GM23338 (cell line): ENCODE results near the gene TRIM67. TPM values are rescaled to one million over a fixed set of nuclear protein-coding genes. Genes with fewer than 3 reads are reported as not detected.

Experiments
- ATAC-seq: fragments of 200-7000 bp; cut with Tn5 transposase; 3 replicates; pipeline ENCODE4 v1.9.1; 2020
- DNase-seq: peaks from one replicate; pipeline ENCODE4 v3.0.0-alpha.2; 2015; ENCODE audit warnings: low spot score
- H2AFZ ChIP-seq: fragments of 200-600 bp; sonication (generic); 2 replicates; pipeline ENCODE4 v1.8.0; 2016; ENCODE audit warnings: antibody characterized with exemption, mild to moderate bottlenecking, moderate library complexity
- H3F3A ChIP-seq: fragments of 200-600 bp; sonication (generic); replicated peaks from 2 replicates; pipeline ENCODE4 v1.8.0; 2017; ENCODE audit warnings: antibody characterized with exemption, mixed run types, low read depth
- H3K27ac ChIP-seq: fragments of 200-600 bp; sonication (generic); 2 replicates; pipeline ENCODE4 v1.6.1; 2016; ENCODE audit warnings: low read depth
- H3K27me3 ChIP-seq: fragments of 200-600 bp; sonication (generic); 2 replicates; pipeline ENCODE4 v1.8.0; 2016; ENCODE audit warnings: mild to moderate bottlenecking, mixed run types, moderate library complexity; ENCODE audit not compliant: insufficient read depth
- H3K36me3 ChIP-seq: fragments of 200-600 bp; sonication (generic); 2 replicates; pipeline ENCODE4 v1.8.0; 2016; ENCODE audit warnings: mild to moderate bottlenecking; ENCODE audit not compliant: insufficient read depth
- H3K4me1 ChIP-seq: fragments of 200-600 bp; sonication (generic); 2 replicates; pipeline ENCODE4 v1.8.0; 2016; ENCODE audit warnings: mild to moderate bottlenecking, moderate library complexity; ENCODE audit not compliant: insufficient read depth
- H3K4me2 ChIP-seq: fragments of 200-600 bp; sonication (generic); 2 replicates; pipeline ENCODE4 v1.7.1; 2017; ENCODE audit warnings: mixed run types
- H3K4me3 ChIP-seq: fragments of 200-600 bp; sonication (generic); 2 replicates; pipeline ENCODE4 v1.6.1; 2016; ENCODE audit warnings: mixed run types
- H3K79me2 ChIP-seq: fragments of 200-600 bp; sonication (generic); replicated peaks from 2 replicates; pipeline ENCODE4 v1.8.0; 2017; ENCODE audit warnings: mild to moderate bottlenecking; ENCODE audit not compliant: insufficient read depth
- H3K9me2 ChIP-seq: fragments of 200-600 bp; sonication (generic); 2 replicates; pipeline ENCODE4 v1.8.0; 2017; ENCODE audit not compliant: insufficient read depth
- H4K20me1 ChIP-seq: fragments of 200-600 bp; sonication (generic); replicated peaks from 2 replicates; pipeline ENCODE4 v1.8.0; 2017; ENCODE audit warnings: mild to moderate bottlenecking; ENCODE audit not compliant: insufficient read depth
- H3K27ac Mint-ChIP-seq: 2 replicates; pipeline ENCODE4 v1.8.0; 2020; ENCODE audit warnings: inconsistent platforms, mild to moderate bottlenecking, moderate library complexity, mixed read lengths
- H3K27me3 Mint-ChIP-seq: 3 replicates; pipeline ENCODE4 v1.8.0; 2022; ENCODE audit warnings: low read depth, mild to moderate bottlenecking, moderate library complexity, mixed read lengths, inconsistent platforms; ENCODE audit not compliant: insufficient read depth, poor library complexity
- H3K36me3 Mint-ChIP-seq: 3 replicates; pipeline ENCODE4 v1.8.0; 2021; ENCODE audit warnings: low read depth, mild to moderate bottlenecking, inconsistent platforms, moderate library complexity, mixed read lengths
- H3K4me1 Mint-ChIP-seq: 3 replicates; pipeline ENCODE4 v1.8.0; 2020; ENCODE audit warnings: mild to moderate bottlenecking, inconsistent platforms, mixed read lengths
- H3K4me3 Mint-ChIP-seq: 3 replicates; pipeline ENCODE4 v1.8.0; 2021; ENCODE audit warnings: moderate library complexity, mild to moderate bottlenecking, inconsistent platforms, mixed read lengths
- H3K9me3 Mint-ChIP-seq: 3 replicates; pipeline ENCODE4 v1.8.0; 2020; ENCODE audit warnings: moderate library complexity, mild to moderate bottlenecking, inconsistent platforms, mixed read lengths
- CREB1 ChIP-seq: fragments of 250-450 bp; sonication (Bioruptor Pico); IDR thresholded peaks from 2 replicates; pipeline ENCODE4 v1.5.0; 2020; ENCODE audit warnings: low read depth, mild to moderate bottlenecking, moderate library complexity
- ETS1 ChIP-seq: IDR thresholded peaks from 2 replicates; pipeline ENCODE4 v1.6.1; 2016; ENCODE audit warnings: antibody characterized with exemption
- EZH2 ChIP-seq: fragments of 200-600 bp; sonication (generic); IDR thresholded peaks from one replicate; pipeline ENCODE4 v1.8.0; 2017; ENCODE audit warnings: antibody characterized with exemption, mild to moderate bottlenecking, low read depth; ENCODE audit not compliant: unreplicated experiment
- EZH2phosphoT487 ChIP-seq: fragments of 200-600 bp; sonication (generic); IDR thresholded peaks from one replicate; pipeline ENCODE4 v1.8.1; 2018; ENCODE audit warnings: antibody characterized with exemption; ENCODE audit not compliant: unreplicated experiment
- JUNB ChIP-seq: IDR thresholded peaks from one replicate; pipeline ENCODE4 v1.6.1; 2016; ENCODE audit warnings: antibody characterized with exemption; ENCODE audit not compliant: unreplicated experiment
- NANOG ChIP-seq: IDR thresholded peaks from 2 replicates; pipeline ENCODE4 v1.6.1; 2016; ENCODE audit warnings: antibody characterized with exemption, borderline replicate concordance
- POLR2AphosphoS5 ChIP-seq: IDR thresholded peaks from 2 replicates; pipeline ENCODE4 v1.6.1; 2016; ENCODE audit warnings: antibody characterized with exemption, low read depth
- REST ChIP-seq: IDR thresholded peaks from one replicate; pipeline ENCODE4 v1.6.1; 2018; ENCODE audit warnings: antibody characterized with exemption; ENCODE audit not compliant: unreplicated experiment
- STAT1 ChIP-seq: IDR thresholded peaks from one replicate; pipeline ENCODE4 v1.6.1; 2016; ENCODE audit warnings: antibody characterized with exemption; ENCODE audit not compliant: unreplicated experiment
- ZNF331 ChIP-seq: fragments of 250-450 bp; sonication (Bioruptor Pico); IDR thresholded peaks from 2 replicates; pipeline ENCODE4 v1.5.0; 2020; ENCODE audit warnings: low read depth, mild to moderate bottlenecking, moderate library complexity
- ZNF462 ChIP-seq: fragments of 250-450 bp; sonication (Bioruptor Pico); IDR thresholded peaks from 2 replicates; pipeline ENCODE4 v1.5.0; 2020; ENCODE audit warnings: mild to moderate bottlenecking, moderate library complexity
- polyA plus RNA-seq: library from polyadenylated mRNA; unstranded; fragments of >200 nt; fragmentation: Nextera tagmentation; extraction: Ambion mirVana; gene quantifications from 2 replicates; pipeline ENCODE4 v1.2.1, GENCODE V29; 2016
- total RNA-seq: library from RNA; depleted of rRNA; stranded (reverse); fragments of >200 nt; shearing (Covaris generic); gene quantifications from 2 replicates; pipeline ENCODE4 v1.2.3, GENCODE V29; 2014

The TRIM67 gene
- total and polyA plus RNA-seq, 2 experiments from 2014 or later: 0.03 TPM; not detected in 1

GRCh38 chr1:231165371-231165770, 3.5 kb downstream of the TRIM67 start:
- H3K27me3 ChIP-seq: peaks cover 71% of the 10 kb centered on the region

More at GRCh38 chr1:231165371-231165770, 3.5 kb downstream of the TRIM67 start:
- H3K4me1 Mint-ChIP-seq: no peaks in the 10 kb centered on the region
- no peak for TF ChIP-seq NANOG
- no peak for TF ChIP-seq JUNB
- TF ChIP-seq REST: no peak
- no peak for TF ChIP-seq POLR2AphosphoS5
- TF ChIP-seq ZNF462: no peak
- no peak for TF ChIP-seq ZNF331 (CRISPR knock-in tag)
- no peak for TF ChIP-seq ETS1
- TF ChIP-seq EZH2: no peak
- no peak for TF ChIP-seq STAT1
- no peak for TF ChIP-seq CREB1 (CRISPR knock-in tag)
- TF ChIP-seq EZH2phosphoT487: no peak
- no peak for ATAC-seq
- no peaks in the 10 kb centered on the region for H3K79me2 ChIP-seq
- H3K4me3 Mint-ChIP-seq: no peak overlapping the region
- DNase-seq: no peak
- H3K27me3 Mint-ChIP-seq: peaks cover 53% of the 10 kb centered on the region
- H3K4me3 ChIP-seq: no peak overlapping the region
- H3F3A ChIP-seq: no peaks in the 10 kb centered on the region
- no peak overlapping the region for H3K4me2 ChIP-seq
- no peaks in the 10 kb centered on the region for H3K36me3 Mint-ChIP-seq
- no peak overlapping the region for H2AFZ ChIP-seq
- no peak overlapping the region for H3K27ac Mint-ChIP-seq
- no peaks in the 10 kb centered on the region for H3K9me2 ChIP-seq
- H4K20me1 ChIP-seq: peaks cover 11% of the 10 kb centered on the region; the same call in 1 of the 2 replicates
- no peak overlapping the region for H3K27ac ChIP-seq
- H3K4me1 ChIP-seq: 0 out of 2 replicates have a peak, but pooled peaks cover 6% of the 10 kb centered on the region
- no peaks in the 10 kb centered on the region for H3K36me3 ChIP-seq
- peaks cover 4% of the 10 kb centered on the region; the same call in 2 of the 3 replicates for H3K9me3 Mint-ChIP-seq
